UCSD-AML1 (cell line): ENCODE measurements around the gene DNAJC3.
"Not testable (repeated sequence)": the region's sequence is repeated elsewhere in the genome, so short reads cannot be mapped to it uniquely, and the experiment has no call there.

Experiments
- DNase-seq: peaks from one replicate; lab custom pipeline; 2025; ENCODE audit not compliant: unreplicated experiment; lab: John Stamatoyannopoulos, UW

DNAJC3 gene

GRCh38 chr13:95713651-95714050, 36.7 kb downstream of the DNAJC3 start:
- no peak for DNase-seq

- DNase-seq, result no peak
Observed at GRCh38 chr13:95714142-95714832, 37.3 kb downstream of the DNAJC3 start.

- no peak for DNase-seq
Observed at GRCh38 chr13:95716231-95716630, 39.3 kb downstream of the DNAJC3 start.

- DNase-seq, result no peak
Observed at GRCh38 chr13:95722241-95722640, 45.3 kb downstream of the DNAJC3 start.

GRCh38 chr13:95723438-95723837, 46.5 kb downstream of the DNAJC3 start:
- DNase-seq, result no peak

- no peak for DNase-seq
Observed at GRCh38 chr13:95724252-95724651, 47.3 kb downstream of the DNAJC3 start.

GRCh38 chr13:95726876-95727275, 49.9 kb downstream of the DNAJC3 start:
- no peak for DNase-seq

GRCh38 chr13:95728957-95729356, 52.0 kb downstream of the DNAJC3 start:
- no peak for DNase-seq

- DNase-seq, result no peak
Observed at GRCh38 chr13:95734124-95734523, 57.2 kb downstream of the DNAJC3 start.

- not testable (repeated sequence) for DNase-seq
Observed at GRCh38 chr13:95740071-95740978, 63.4 kb downstream of the DNAJC3 start.

- no peak for DNase-seq
Observed at GRCh38 chr13:95740979-95741320, 64.0 kb downstream of the DNAJC3 start.

- no peak for DNase-seq
Observed at GRCh38 chr13:95741584-95742563, 64.9 kb downstream of the DNAJC3 start.

- DNase-seq, result no peak
Observed at GRCh38 chr13:95743192-95743591, 66.3 kb downstream of the DNAJC3 start.

GRCh38 chr13:95745289-95745688, 68.3 kb downstream of the DNAJC3 start:
- no peak for DNase-seq

- no peak for DNase-seq
Observed at GRCh38 chr13:95745752-95746151, 68.8 kb downstream of the DNAJC3 start.

GRCh38 chr13:95749545-95749944, 72.6 kb downstream of the DNAJC3 start:
- no peak for DNase-seq

- no peak for DNase-seq
Observed at GRCh38 chr13:95752677-95753076, 75.7 kb downstream of the DNAJC3 start.

GRCh38 chr13:95754069-95754468, 77.1 kb downstream of the DNAJC3 start:
- DNase-seq, result no peak

GRCh38 chr13:95756072-95756471, 79.1 kb downstream of the DNAJC3 start:
- DNase-seq, result no peak

- not testable (repeated sequence) for DNase-seq
Observed at GRCh38 chr13:95762626-95763025, 85.7 kb downstream of the DNAJC3 start.

- no peak for DNase-seq
Observed at GRCh38 chr13:95763601-95764000, 86.7 kb downstream of the DNAJC3 start.
